HG03064 (cell line): ENCODE results near the gene C6orf136.
"Not testable (repeated sequence)": the region's sequence is repeated elsewhere in the genome, so short reads cannot be mapped to it uniquely, and the experiment has no call there.

ENCODE experiments used
- ATAC-seq: cut with Tn5 transposase; IDR thresholded peaks from one replicate; pipeline ENCODE4 v1.9.1; 2021; ENCODE audit warnings: low read depth; ENCODE audit not compliant: unreplicated experiment

The C6orf136 gene

DNA sequence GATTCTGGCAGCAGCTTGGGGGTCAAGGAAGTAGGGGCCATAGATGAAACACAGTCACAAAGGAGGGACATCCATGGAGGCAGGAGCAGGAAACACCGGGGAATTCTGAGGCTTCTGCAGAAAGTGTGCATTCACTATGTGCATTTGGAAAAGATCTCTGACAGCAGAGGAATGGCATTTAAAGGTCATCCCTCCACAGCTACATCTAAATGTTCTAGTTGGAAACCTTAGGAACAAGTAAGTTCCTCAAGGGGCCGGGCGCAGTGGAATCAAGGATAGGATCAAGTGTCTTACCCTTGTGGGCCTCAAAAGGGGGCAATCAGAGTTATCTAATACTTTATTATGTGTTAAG lies 8.8 kb downstream of the C6orf136 start:
- ATAC-seq: no peak

DNA sequence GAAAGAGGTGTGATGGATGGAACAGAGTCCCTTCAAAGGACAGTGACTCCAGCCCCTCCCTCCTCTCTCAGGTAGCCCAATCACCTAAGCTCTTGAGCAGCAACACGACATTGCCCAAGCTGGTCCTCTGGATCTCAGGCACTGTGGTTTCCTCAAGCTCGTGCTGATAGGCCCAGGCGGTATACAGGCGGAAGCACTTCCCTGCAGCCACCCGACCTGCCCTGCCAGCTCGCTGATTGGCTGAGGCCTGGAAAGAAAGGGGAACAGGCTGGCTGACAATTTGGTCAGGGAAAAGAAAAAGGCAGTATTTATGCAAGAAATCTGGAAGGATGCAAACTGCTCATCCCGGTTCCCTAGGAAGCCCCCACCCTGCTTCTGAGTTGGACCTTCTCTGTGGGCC lies 9.6 kb downstream of the C6orf136 start:
- no peak for ATAC-seq

DNA sequence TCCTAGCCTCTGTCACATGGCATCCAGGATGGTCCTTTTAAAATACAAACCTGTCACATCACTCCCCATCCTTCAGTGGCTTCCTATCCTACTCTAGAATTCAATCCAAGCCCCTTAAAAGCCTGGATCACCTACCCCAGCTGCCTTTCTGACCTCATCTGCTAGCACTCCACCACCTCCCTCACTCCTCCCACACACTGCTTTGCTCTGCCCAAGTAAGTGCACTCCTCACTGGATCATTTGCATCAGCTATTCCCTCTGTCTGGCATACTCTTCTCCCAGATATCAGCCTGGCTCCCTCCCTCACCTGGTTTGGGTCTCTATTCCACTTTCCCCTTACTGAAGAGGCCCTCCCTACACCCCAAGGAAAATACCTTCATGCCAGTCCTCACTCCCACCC lies 10.5 kb downstream of the C6orf136 start:
- ATAC-seq: no peak

DNA sequence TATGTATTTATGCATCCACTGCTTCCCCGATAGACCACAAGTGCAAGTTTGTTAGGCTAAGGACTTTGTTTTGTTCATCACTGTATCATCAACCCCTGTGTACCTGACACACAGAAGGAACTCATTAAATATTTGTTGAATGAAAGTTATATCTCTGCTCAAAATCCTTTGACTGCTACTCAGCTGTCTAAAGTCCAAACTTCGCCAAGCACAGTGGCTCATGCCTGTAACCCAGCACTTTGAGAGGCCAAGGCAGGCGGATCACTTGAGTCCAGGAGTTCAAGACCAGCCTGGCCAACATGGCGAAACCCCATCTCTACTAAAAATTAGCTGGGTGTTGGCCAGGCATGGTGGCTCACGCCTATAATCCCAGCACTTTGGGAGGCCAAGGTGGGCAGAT lies 11.0 kb downstream of the C6orf136 start:
- not testable (repeated sequence) for ATAC-seq

DNA sequence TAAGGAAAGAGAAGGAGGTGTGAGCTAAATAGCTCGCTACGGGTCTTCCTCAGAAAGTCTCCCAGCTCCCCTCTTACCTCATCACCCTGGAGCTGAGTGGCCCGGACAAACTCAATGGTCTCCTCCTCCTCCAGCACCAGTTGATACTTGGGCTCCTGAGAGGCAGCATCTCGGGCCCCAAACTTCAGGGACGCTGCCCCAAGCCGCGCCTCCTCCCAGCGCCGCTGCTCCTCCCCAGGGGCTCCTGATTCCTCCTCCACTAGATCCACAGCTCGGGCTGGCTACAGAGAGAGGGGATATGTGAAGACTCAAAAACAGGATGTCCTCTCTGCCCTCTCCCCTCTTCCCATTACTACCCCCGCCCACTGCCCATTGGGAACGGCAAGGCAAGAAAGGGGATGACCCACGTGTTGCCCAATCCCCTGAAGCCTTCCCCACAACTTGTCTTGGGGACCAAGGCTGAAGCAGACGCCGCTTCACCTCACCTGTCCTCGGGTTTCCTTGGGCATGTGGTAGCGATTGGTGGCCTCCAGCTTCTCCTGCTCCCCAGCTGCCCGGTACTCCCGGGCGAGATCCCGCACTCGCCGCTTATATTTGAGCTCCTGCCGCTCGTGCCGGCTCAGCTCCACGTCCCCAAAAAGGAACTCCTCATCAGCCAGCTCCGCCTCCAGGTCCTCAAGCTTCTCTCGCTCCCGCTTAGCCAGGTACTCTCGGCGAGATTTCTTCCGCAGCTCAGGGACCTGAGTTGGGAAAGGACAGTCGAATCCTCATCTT lies 18.2 kb downstream of the C6orf136 start:
- ATAC-seq: no peak

DNA sequence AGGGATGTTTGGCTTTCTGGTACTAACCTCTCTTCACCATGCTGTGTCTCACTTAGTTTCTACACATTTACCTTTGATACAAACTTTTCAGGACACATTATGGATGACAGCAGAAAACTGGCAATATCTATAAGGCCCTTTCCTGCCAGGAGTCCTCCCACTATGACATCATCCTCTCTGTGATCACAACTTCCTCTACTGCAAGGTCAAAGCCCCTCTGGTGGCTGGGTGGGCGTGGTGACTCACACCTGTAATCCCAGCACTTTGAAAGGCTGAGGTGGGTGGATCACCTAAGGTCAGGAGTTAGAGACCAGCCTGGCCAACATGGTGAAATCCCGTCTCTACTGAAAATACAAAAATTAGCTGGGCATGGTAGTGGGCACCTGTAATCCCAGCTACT lies 19.4 kb downstream of the C6orf136 start:
- ATAC-seq: not testable (repeated sequence)

DNA sequence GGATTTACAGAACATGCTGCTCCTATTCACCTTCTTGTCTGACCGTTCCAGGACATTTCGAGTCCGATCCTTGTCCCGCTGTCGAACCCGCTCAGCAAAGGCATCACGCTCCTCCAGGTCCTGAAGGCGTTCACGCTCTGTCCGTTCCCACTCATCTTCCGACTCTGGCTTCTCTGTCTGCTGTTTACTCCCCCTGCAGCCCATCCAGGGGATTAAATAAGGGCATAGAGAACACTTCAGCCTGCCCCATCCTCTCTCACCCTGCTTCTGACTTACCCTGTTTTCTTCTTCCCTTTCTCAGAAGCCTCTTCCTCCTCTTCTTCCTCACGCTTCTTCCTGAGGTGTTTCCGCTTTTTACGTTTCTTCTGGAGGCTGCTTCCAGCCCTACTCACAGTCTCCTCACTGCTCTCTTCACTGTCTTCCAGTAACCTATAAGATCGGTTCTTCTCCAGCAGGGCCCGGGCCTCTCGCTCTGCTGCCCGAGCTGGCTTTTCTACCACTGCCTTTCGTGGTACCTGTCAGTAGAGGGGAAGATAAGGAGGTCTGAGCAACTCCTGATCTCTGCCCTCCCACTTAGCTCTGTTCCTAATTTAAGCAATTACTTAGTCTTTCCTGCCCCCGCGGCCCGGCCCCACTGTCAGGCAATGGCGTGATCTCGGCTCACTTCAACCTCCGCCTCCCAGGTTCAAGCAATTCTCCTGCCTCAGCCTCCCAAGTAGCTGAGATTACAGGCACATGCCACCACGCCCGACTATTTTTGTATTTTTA lies 24.0 kb downstream of the C6orf136 start:
- ATAC-seq: no peak

DNA sequence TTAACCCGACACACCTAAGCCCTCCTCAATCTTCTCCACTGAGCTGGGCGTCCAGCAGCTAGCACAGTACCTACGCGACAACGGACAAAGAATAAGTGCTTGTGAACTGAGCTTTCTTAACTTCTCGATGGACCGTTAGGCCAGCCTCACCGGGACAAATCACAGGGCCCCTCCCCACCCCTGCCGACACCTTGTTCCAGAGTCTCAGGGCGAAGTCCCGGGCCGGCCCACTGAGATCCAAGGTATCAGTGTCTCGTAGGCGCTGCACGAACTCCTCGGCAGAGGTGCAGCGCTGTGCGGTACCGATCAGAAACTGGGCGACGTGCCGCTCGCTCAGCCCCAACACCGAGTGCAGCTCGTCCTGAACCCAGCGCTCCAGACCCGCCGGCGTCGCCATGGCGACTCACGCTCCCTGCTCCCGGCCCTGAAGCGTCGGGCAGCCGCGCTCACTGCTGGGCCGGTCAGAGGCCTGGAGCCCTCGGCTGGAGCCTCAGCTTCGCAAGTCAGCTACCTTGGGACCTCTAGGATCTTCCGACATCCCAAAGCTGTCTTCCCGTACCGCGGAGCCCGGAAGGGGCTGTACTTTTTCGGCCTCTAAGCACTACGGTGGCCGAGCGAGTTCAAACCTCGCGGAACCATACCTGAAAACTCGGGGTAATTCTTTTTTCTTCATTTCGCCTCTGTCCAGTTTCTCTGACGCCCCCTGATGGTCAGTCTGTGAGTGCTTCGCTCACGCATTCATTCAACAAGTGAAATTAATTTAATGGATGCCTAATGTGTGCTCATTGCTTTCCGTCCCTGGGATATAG lies 25.7 kb downstream of the C6orf136 start, which contains the start of gene DHX16:
DHX16 (minus strand) TSS at position 562 of the 809 bp plus-strand sequence; CDS start at position 397, 165 bp downstream.
- peak; percentile 61 for ATAC-seq

DNA sequence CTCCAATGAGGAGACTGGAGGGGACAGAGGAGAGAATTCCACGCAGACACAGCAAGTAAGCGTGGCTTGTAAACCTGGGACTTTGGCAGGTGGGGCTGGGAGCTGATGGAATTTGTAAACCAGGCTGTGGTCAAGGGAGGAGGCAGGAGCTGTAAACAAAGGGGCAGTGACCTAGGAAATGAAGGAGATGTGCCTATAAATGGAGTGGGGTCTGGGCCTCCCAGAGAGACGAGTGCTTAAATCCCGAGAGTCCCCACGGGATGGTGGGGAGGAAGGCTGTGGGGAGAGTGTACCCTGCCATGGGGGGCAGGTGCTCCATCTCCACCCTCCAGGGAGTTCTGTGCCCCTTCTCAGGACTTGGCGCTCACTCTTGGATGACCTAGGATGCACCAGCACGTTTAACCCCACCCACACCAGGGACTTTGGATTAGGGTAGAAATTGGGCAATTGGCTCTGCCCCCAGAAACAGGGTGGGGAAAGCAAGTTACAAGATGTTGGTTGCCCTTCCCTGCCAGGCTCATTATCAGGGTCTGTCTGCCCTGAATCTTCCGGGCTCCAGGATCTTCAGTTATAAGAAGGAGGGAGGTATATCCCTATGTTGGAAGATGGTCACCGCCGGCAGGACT lies 29.8 kb downstream of the C6orf136 start:
- ATAC-seq: no peak

DNA sequence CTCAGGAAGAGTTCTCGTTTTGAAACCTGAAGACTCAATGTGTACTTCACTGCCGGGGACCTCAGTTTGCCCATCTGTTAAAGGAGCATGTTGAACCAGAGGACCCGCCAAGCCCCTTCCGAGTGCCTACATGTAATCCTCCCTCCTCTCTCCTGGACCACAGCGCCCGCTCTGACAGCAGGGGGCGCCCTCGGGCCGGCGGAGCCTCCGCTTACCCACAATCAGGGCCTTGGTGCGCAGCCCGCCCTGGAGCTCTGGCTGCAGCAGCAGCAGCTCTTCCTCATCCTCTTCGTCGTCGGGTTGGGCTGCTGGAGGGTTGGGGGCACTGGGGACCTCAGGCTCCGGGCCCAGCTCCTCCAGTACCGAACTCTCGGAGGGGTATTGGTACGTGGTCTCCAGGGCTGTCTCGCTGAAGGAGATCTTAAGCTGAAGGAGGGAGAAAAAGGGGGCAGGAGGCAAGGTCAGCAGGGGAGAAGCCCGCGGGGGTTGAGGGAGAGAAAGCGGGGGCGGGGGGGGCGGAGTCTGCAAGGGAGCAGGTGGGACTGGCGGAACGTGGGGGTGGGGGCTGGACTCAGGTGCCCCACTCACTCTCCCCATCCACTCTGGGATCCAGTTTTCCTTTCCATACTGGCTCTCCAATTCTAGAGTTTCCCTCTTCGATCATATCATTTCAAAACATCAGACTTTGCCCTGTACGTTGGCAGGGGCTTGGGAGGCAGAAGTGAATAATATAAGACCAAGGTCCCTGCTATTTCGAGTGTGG lies 32.2 kb downstream of the C6orf136 start:
- no peak for ATAC-seq

DNA sequence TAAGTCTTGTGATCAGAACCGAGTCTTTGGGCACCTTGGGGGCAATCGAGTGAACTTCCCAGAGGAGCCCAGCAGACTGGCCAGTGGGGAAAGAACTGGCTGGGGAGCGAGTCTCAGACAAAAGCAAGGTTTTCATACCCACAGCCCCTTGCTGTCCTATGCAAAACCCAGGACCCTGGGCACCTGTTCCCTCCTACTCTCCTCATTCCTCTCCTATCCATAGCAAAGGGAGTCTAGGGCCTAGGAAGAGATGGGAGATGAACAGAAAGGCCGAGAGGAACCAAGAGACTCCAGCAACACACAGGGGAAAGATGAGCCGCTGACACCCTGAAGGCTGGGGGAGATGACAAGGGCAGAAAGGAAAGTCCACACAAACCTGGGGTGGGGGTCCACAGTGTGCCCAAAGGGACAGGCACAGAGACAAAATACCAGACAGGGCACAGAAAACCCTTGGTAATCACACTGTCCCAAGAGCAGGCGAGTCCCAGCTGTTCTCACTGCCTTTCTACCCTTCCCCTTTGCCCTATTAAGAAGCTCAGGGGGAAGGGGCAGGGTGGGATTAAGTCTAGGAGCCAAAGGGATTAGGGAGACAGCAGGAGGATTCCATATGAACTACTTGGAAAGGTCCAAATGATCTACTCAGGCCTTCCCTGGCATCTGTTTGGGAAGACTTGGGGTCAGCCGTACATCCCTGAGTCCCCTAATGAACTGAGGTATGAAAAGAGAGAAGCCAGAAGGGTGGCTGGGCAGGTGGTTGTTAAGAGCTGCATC lies 33.0 kb downstream of the C6orf136 start:
- ATAC-seq: no peak

DNA sequence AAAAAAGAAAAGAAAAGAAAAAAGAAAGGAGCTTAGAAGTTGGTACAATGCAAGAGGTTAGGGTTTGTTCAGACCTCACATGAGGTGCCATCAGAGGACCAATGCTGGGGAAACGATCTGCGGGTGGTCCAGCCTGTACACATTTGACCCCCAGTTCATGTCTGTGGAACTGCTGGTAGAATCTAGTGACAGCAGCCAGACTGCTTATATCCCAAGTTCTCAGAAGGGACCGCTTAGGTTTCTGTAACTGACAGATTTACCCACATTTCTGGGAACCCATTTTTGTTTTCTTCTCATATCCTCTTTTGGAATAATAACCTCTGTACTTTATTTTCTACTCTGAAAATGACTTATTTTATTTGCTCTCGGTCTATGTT lies 34.8 kb downstream of the C6orf136 start:
- no peak for ATAC-seq

DNA sequence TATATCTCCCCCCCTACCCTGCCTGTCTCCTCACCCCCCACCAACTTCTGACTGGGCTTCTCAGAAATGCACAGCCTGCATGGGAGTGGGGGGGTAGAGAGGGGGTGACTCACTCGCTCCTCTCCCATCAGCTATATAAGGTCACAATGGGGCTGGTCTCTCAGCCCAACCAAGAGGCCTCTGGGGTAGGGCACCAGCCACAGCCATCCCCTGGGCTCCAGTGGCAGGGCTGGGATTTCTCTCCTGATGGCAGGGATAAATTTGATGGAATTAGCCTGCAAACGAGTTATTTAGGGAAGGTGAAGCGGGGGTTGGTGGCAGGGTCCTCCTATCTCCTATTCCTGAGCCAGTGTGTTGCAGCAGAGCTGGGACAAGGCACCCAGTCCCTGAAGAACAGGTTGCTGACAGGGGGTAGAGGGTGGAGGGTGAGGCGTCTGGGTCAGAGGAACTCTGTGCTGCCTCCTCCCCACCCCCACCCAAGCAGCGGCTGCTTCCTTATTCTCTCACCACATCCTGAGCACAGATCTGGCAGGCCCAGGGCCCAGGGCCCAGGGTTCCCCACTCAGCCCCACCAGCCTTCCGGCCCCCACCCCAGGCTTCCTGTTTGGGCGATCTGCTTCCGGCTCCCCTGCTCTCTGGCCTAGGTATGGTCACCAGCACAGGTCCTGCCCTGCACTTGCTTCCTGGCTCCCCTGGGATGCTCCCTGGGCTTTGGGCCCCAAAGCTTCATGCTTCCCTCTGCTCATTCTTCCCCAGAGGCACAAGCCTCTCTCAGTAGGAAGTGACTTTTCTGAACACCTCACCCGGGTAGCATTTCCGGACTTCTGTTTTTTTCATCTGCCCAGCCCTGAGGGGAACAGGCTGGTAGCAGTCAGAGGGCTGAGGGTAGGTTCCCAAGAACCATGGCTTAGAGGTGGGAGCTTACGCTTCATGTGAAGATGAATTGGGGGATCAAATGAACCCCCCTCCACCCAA lies 35.5 kb downstream of the C6orf136 start:
- peak; percentile 51 for ATAC-seq

DNA sequence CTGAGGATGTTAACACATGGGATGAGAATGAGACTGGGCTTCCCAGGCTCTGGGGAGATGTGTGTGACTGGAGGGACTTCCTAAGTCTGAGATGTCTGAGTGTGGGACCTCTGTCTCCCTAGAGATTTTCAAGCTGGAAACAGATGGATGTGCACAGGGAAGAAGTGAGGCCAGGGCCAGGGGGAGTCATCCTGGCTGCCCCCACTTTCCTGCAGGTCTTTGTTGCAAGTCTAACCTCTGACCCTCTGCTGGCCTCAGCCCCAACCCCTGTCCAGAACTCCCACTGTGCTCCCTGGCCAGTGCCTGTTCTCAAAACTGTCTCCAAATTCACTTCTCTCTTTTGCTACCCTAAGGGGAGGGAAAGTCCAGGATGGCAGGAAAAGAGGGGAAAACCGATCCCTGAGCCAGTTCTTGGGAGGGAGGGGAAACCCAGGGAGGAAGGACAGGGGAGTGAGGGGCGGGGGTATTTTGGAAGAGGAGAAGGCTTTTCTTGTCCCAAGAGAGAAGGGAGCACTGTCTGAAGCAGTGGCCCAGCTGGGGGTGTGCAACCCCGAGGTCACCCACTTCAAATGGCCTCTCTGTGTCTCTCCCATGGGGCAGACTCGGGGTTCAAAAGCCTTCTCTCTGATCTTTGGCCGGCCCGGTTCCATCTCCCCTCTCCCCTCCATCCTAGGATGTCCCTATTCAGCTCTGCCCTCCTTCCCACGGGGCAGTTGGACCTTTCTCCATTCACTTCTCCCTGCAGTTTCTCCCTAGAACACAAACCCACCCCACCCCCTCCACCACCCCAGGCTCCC lies 36.4 kb downstream of the C6orf136 start:
- ATAC-seq: no peak

DNA sequence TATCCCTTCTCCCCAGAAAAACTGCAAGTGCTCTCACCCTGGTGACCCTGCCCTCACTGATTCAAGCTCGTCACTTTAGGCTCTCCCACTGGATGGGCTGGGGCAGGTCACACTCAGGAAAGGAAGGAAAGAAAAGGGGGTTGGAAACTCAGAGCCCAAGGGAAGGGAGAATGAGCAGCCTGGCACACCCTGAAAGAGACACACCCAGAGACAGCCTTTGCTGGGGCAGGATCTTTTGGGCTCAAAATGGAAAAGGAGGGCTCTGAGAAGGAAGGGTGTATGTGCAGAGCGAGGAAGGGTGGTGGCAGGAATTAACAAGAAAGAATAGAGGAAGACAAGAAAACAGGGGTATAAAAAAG lies 37.0 kb downstream of the C6orf136 start:
- no peak for ATAC-seq

DNA sequence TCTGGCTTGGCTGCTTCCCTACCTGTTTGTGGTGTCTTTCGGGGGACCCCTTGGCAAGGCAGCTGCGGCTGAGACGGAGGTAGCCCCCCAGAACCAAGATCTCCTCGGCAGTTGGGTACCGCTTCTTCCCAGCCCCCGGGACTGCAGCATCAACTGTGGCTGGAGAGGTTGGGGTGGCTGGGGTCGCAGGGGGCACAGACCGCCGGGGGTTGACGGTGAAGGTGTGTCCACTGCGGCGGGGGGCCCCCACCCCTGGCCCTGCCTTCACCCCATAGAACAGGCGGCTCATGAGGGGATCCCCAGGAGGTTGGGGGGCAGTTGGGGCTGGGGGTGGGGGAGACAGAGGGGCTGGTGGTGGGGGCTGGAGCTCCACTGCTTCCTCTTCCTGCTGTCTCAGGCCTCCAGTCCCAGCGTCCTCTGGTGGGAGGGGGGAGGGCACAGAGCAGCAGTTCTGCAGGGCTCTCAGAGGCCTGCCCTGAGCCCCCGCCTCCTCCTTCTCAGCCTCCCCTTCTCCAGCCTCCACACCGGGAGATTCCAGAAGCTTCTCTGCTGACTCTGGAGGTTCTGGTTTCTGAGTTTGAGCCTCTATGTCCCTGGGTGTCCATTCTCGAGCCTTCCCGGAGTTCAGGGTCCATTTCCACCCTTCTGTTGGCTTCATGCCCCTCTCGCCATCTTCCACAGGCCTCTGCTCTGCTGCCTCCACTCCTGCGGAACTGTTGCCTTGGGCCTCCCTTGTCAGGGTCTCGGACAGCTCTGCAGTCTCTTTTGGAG lies 37.6 kb downstream of the C6orf136 start:
- no peak for ATAC-seq
